Islet precursor cell (in vitro differentiated cells): Measurements from ENCODE around the gene FAM76A.
"Not testable (repeated sequence)": the region's sequence is repeated elsewhere in the genome, so short reads cannot be mapped to it uniquely, and the experiment has no call there.

Source experiments
- DNase-seq: peaks from one replicate; pipeline ENCODE4 v3.0.0-alpha.2; 2018

FAM76A gene

DNA sequence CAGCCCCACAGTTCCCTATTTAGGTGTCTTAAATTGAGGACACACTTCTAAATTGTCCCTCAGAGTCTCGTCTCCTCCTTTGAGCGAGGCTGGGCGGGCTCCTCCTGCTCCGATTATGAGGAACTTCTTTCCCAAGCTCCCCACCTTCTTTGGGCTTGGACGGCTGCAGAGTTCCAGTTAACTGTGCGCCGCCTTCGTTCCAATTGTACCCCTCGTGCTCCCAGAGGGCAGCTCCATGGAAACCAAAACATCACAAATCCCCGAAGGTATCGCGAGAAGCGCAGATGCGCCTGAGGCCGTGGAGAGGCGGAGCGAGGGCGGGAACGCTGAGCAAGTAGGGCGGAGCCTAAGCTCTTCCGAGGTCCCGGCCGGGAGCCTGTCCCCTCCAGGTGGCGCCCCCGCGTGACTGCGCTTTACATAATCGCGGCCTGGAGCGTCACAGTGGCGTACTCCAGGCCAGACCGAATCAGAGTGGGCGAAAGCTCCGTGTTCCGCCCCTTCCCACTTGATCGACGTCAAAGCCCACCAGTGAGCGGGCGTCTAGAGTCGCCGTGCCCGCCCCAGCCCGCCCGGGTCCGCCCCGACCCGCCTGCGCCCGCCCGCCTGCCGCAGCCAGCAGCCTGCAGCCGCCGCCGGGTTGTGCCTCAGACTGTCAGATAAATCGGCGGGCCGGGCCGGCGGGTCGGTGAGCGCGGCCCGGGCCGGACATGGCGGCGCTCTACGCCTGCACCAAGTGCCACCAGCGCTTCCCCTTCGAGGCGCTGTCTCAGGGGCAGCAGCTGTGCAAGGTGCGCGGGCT is at the start of gene FAM76A:
Gene FAM76A (plus strand): TSS at position 588 of the 799 bp plus-strand sequence. CDS start 120 bp downstream, at position 708.
- DNase-seq: peak; percentile 99

DNA sequence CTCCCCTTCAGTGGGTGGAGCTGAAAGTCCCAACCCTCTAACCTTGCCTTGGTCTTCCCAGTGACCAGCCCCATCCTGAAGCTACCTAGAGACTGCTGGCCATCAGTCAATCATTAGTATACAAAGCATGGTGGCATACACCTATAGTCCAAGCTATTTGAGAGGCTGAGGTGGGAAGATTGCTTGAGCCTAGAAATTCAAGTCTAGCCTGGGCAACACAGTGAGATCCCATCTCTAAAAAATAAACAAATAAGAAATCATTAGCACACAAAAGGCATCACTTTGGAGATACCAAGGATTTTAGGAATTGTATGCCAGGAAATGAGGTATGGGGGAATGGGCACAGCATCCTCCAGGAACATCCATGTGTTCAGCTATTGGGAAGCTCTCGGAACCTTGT is 49.4 kb upstream of the FAM76A start:
- DNase-seq: no peak

DNA sequence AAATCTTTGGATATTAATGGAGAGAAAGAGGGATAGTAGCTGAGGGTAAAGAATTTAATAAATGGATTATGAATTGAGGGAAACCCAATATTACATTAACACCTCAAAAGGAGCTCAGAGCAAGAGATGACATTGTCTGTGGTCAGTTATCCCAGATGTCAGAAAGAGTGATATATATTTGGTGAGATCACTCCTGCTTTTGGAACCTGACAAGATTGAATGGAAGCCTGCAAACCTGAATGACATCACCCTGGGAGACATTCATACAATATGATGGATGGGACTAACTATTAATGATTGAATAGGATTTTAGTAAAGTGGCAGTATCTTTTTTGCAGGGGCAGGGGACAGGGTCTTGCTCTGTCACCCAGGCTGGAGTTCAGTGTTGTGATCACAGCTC is 47.0 kb upstream of the FAM76A start:
- DNase-seq: no peak

DNA sequence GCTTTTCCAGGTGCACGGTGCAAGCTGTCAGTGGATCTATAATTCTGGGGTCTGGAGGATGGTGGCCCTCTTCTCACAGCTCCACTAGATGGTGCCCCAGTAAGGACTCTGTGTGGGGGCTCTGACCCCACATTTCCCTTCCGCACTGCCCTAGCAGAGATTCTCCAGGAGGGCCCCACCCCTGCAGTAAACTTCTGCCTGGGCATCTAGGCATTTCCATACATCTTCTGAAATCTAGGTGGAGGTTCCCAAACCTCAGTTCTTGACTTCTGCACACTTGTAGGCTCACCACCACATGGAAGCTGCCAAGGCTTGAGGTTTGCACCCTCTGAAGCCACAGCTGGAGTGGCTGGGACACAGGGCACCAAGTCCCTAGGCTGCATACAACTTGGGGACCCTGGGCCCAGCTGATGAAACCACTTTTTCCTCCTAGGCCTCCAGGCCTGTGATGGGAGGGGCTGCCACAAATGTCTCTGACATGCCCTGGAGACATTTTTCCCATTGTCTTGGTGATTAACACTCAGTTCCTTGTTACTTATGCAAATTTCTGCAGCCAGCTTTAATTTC is 45.5 kb upstream of the FAM76A start:
- DNase-seq: not testable (repeated sequence)

DNA sequence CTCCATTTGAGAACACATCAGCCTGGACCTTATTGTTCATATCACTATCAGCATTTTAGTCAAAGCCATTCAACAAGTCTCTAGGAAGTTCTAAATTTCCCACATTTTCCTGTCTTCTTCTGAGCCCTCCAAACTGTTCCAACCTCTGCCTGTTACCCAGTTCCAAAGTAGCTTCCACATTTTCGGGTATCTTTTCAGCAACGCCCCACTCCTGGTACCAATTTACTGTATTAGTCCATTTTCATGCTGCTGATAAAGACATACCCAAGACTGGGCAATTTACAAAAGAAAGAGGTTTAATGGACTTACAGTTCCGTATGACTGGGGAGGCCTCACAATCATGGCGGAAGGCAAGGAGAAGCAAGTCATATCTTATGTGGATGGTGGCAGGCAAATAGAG is 44.2 kb upstream of the FAM76A start:
- DNase-seq: not testable (repeated sequence)

DNA sequence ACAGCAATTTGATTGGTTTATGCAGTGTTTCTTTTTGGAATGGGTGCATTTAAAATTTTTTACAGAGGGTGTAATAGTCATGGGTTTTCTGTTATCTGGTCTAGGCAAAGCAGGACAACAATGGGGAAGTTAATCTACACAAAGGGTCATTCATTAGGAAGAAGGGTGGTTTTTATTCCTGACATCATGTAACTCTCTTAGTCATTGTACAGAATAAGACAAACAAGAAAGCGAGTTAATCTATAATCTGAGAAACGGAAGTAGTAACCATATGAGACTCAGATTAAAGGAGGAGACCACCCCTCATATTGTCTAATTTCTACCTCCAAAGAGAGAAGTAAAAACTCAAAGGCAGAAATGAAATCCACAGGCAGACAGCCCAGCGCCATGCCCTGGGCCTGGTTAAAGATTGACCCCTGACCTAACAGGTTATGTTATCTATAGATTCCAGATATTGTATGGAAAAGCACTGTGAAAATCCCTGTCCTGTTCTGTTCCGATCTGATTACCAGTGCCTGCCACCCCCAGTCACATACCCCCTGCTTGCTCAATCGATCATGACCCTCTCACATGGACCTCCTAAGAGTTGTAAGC is 43.3 kb upstream of the FAM76A start:
- DNase-seq: peak; percentile 22

DNA sequence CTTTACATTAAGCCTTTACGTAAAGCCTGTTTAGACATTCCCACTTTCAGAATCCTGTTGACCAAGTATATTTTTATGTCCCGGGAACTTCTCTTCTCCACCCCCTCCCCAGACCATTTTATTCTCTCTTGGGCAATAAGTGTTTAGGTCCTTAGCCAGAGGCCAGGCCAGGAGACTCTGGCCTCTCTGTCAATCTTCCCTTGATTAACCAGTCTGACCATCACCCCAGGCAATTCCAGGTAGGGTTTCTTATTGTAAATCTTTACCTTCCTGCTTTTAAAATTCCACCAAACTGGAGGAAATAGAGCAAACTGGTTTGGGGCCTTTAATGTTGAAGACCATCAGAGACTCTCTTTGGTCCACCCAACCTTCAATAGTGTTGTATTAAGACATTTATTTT is 41.6 kb upstream of the FAM76A start:
- DNase-seq: peak; percentile 57

DNA sequence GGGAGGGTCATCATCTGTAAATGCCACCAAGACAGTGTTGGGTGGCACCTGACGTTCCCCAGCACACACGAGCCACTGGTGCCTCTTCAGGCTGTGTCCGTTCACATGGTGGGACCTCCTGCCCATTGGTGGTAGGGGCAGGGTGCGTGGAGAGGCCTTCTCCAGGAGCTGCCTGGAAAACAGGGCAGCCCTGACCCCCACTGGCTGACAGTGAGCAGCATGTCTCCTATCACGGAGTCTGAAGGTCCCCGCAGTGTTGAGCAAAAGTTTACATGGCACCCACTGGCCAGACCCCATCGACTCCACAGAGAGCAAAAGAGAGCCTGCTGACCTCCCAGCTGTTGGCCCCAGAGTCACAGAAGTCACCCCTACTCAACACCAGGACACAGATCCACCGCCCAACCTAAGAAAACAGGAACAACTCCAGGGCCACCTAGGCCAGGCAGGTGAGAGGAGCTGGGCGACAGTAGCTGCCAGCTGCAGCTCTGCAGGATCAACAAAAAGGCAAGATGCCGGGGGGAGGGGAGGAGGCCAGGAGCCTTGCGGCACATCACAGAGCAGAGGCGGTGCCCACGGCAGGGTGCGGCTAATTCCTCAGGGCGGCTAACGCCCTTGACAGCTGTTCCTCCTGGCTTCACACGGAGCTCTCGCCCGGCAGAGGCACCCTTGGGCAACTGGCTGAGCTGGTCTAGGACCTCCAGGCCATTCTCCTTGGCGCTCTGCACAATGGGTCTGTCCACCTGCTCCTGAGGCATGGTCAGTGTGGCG is 39.4 kb upstream of the FAM76A start:
- DNase-seq: peak; percentile 56

DNA sequence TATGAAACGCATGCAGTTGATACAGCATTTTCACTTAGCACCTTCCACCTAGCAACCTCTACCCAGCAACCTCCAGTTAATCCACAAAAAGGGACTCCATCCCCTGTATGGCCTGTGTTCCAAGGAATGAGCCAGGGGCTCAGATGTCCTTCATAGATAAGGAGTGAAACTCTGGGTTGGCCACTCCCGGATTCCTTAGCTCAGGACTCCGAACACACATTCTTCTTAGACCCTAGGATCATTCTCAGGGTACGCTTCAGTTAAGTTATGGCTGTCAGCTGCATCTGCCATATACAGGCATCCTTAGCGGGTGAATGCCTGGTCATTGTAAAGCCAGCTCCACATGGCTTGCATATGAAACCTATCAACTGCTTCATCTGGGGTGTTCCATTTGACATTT is 37.9 kb upstream of the FAM76A start:
- peak; percentile 60 for DNase-seq

DNA sequence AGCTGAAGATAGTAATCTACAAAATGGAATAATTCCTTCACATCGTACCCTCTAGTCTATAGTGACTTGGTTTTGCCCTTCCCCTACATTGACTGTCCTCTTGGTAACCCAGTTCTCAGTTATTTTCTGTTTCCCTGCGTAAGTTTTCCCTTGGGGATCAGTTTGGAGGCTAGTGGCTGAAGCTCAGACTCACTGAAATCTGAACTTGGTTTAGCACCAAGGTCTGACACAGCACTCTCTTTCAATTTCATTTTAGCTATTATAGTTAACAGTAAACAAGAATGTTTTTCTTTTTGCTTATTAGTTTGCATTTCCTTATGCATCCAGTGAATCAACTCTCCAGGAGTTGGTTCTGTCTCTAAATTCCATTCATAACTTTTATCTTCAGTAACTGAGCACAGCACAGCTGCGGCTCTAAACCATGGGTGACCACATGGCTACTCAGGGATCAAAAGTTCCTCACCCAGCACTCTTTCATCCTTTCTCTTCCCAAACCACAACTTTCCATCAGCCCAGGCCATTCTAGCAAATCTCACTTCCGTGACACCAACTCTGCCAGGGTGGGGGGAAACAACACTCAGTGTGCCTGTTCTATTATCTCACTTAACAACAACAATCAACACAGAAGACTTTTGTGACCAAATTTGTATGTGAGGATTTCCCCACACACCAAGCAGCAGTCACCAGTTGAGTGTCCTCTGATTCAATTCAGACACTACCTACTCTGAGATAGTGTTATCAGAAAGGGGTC is 36.2 kb upstream of the FAM76A start:
- DNase-seq: peak; percentile 38

DNA sequence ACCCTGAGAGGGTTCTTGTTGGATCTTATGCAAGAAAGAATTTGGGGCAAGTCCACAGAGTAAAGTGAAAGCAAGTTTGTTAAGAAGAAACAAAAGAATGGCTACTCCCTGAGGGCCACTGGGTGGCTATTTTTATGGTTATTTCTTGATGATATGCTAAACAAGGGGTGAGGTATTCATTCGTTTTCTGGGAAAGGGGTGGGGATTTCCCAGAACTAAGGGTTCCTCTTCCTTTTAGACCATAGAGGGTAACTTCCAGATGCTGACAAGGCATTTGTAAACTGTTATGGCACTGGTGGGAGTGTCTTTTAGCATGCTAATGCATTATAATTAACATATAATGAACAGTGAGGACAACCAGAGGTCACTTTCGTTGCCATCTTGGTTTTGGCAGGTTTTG is 35.6 kb upstream of the FAM76A start:
- peak; percentile 8 for DNase-seq

DNA sequence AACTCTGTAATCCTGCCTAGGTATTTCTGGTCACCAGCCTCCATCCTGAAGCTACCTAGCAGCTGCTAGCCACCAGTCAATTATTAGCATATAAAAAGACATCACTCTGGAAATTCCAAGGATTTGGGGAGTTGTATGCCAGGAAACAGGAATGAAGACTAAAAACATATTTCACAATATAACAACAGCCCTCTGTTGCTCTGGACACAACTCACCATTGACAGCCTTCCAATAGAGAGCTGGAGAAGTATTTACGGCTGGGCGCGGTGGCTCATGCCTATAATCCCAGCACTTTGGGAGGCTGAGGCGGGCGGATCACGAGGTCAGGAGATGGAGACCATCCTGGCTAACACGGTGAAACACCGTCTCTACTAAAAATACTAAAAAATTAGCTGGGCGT is 28.9 kb upstream of the FAM76A start:
- DNase-seq: peak; percentile 19

DNA sequence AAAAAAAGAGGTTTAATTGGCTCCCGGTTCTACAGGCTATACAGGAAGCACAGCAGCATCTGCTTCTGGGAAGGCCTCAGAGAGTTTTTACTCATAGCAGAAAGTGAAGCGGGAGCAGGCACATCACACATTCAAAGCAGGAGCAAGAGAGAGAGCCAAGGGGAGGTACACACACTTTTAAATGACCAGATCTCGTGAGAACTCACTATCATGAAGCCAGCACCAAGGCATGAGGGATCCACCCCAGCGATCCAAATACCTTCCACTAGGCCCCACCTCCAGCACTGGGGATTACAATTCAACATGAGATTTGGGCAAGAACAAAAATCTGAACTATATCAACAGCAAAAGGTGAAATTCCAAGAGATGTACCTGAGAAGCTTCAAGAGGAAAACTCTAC is 20.8 kb upstream of the FAM76A start:
- peak; percentile 24 for DNase-seq

DNA sequence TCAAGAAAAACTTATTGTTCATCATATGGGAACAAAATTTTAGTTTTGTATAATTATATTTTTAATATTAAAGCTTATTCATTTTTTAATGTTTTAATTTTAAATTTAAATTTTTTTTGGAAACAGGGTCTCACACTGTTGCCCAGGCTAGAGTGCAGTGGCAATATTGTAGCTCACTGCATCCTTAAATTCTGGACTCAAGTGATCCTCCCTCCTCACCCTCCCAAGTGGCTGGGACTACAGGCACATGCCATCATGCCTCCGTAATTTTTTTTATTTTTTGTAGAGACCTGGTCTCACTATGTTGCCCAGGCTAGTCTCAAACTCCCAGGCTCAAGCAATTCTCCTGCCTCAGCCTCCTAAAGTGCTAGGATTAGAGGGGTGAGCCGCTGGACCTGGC is 20.2 kb upstream of the FAM76A start:
- DNase-seq: no peak

DNA sequence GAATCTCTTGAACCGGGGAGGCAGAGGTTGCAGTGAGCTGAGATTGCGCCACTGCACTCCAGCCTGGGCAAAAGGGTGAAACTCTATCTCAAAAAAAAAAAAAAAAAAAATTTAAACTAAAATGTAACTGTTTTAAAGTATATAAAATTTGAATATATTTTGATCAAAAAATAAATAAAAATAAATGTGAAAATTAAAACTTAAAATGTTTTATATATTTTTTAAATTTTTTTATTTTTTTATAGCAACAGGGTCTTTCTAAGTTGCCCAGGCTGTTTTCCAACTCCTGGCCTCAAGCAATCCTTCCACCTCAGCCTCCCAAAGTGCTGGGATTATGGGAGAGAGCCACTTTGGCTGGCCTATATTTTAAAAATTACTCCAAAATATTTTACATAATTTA is 15.2 kb upstream of the FAM76A start:
- DNase-seq: no peak

DNA sequence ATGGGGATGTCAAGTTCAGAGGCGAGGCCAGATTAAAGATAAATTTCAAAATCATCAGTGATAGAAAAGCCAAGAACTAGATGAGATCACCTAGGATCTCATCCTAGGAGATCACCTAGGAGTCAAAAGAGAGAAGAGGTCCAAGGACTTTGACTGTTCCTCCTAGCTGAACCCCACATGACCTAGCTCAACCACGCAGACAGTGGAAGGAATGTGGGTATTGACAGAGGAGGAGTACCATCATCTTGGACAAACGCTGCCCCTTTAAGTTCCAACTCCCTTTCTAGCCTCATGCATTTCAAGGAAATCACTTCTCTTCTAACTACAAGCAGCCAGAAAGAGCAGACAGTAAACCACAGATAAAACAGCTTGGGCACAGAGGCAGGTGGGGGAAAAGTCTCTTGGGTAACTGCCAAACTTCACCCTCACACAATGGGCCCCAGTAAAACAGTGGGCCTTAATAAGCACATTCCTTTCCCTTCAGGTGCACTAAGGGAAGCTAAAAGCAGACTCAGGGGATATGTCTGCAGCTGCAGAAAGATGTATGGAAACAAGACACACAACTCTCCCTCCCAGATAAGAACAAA is 12.5 kb upstream of the FAM76A start:
- no peak for DNase-seq

DNA sequence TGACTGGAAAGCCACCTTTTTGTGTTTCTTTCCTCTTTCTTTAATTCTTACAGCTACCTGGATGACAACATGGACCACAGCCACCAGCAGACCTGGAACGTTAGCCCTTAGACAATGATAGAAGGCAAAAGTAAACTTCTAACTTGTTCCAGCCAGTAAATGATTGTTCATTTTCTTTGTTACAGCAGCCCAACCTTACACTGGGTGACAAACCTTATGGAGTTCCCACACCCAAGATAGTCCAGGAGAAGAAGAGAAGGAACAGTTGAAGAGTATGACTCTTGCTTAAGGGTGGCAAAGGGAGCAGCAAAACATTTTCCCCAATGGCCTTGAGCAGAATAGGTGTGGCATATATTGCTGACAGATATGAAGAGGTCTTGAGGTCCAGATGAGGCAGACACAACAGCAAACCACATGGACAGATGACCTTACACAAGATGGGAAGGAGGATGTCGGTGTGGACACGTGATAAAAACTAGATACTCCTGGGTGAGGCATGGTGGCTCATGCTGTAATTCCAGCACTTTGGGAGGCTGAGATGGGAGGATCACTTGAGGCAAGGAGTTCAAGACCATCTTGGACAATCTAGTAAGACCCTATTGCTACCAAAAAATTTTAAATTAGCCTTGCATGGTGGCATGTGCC is 11.8 kb upstream of the FAM76A start:
- no peak for DNase-seq

DNA sequence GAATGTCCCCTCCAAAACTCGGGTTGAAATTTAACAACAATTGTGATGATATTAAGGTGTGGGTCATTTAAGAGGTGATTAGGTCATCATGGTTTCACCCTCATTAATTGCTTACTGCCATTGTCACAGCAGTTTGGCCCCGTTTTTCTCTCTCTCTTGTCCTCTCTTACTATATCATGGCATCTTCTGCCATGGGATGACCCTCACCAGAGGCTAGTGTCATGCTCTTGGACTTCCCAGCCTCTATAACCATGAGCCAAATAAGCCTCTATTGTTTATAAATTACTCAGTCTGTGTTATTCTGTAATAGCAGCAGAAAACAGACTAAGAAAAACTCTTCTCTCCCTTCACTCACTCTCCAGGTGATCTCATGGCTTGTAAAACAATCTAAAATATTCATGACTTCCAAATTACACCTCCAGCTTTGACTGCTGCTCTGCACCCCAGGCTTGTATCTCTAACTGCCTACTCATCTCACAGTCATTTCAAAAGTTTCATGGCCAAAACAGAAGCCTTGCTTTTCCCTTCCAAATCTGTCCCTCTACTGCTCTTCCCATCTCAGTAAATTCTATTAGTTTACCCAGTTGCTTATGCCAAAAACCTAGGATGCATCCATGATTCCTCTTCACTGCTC is 9.4 kb upstream of the FAM76A start:
- no peak for DNase-seq

DNA sequence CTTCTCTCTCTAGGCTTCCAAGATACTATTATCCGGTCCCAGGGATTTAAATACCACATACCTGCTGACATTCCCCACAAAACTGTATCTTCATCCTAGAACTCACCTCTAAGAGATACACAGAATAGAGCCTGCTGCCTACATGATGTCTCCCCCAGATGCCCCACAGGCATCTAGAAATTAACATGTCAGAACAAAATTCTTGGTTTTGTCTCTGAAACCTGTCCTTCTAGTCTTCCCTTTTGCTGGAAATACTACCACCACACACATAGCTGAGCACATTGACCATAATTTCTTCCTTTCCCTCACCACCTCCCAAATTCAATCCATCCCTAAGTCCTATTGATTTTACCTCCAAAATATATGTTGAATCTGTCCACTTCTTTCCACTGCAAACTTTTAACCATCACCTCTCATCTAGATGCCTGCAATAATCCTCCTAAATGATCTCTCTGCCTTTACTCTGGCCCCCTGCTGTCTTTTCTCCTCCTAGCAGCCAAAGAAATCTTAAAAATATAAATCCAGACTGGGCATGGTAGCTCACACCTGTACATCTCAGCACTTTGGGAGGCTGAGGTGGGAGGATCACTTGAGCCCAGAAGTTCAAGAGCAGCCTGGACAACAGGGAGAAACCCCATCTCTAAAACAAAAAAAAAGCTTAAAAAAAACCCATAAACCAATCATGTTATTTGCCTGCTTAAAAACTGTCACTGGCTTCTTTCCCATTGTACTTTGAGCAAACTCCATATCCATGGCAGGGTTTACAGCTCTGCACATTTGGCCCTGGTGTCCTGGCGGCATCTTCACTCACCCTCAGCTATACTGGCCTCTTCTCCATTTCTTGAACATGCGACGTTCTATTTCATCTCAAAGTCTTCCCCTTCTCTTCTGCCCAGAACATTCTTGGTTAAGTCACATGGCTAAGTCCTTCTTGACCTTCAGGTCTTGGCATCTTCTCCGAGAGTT is 6.2 kb upstream of the FAM76A start:
- DNase-seq: no peak

DNA sequence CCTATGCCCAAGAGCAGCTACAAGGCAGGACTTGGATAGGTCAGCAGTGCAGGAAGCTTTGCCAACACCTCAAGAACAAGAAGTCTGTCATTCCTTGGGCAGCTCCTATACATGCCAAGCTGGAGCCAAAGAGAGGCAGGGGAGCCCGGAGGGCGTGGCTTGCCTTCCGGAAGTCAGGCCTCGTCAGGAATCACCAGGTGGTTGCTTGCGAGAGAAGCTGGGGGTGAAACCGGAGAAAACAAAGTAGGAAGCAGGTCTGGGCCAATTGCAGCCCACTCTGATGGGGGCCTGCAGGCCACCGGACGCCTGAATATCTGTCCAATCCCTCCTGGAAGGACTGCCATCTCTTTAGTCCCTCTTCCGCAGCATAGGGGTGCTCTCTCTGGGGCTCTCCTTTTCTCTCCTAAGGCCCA is 794 bp upstream of the FAM76A start:
- no peak for DNase-seq
